Prostate gland (tissue), 2 donors: ENCODE measurements around the gene CPS1. TPM values are rescaled to one million over a fixed set of nuclear protein-coding genes. Genes with fewer than 3 reads are reported as not detected.

Experiments used
- DNase-seq: peaks from one replicate; pipeline ENCODE4 v3.0.0-alpha.2; 2019; ENCODE audit warnings: low spot score
- H3K27ac ChIP-seq, 2 donors: fragments of 200-600 bp; sonication (generic); 2 replicates each; pipeline ENCODE4 v1.5.1; 2017 to 2019
- H3K27me3 ChIP-seq: fragments of 200-600 bp; sonication (generic); replicated peaks from 2 replicates; pipeline ENCODE4 v1.5.1; 2019; ENCODE audit not compliant: insufficient read depth
- H3K36me3 ChIP-seq, 2 donors: fragments of 200-600 bp; sonication (generic); 1 replicate in 1 of 2; 2 replicates in 1 of 2; pipeline versions ENCODE4 v1.5.1 to v1.8.1; 2017 to 2019
- H3K4me1 ChIP-seq: fragments of 200-600 bp; sonication (generic); replicated peaks from 2 replicates; pipeline ENCODE4 v1.5.1; 2019
- H3K4me3 ChIP-seq, 2 donors: fragments of 200-600 bp; sonication (generic); 2 replicates each; pipeline ENCODE4 v1.5.1; 2017 to 2019
- H3K9me3 ChIP-seq: fragments of 200-600 bp; sonication (generic); 2 replicates; pipeline ENCODE4 v1.5.1; 2017
- POLR2A ChIP-seq: fragments of 450-650 bp; IDR thresholded peaks from one replicate; pipeline ENCODE4 v1.6.1; 2016; ENCODE audit warnings: antibody characterized with exemption, mild to moderate bottlenecking
- POLR2AphosphoS5 ChIP-seq: sonication (generic); formaldehyde crosslinking; IDR thresholded peaks from one replicate; pipeline ENCODE4 v1.6.1; 2017; ENCODE audit warnings: antibody characterized with exemption
- WGBS: methylation state at CpG from one replicate; pipeline ENCODE4 v1.1.5; 2018; 5-methylcytosine and 5-hydroxymethylcytosine counted together
- intact Hi-C: fragments of 100-400 bp; cut with DNase I; formaldehyde crosslinking; loops from one replicate; pipeline ENCODE4 v1.14.2; 2022
- total RNA-seq, 2 donors: library from RNA; depleted of rRNA; stranded (reverse); fragments of >200 nt; gene quantifications; one replicate each; pipeline ENCODE4 v1.1.0, GENCODE V29; 2016
- TF ChIP-seq, protein P1 (sequence below), 4 experiments: fragments of 200-600 bp in 2 of 4; fragments of 450-650 bp in 2 of 4; sonication (generic) in 2 of 4; IDR thresholded peaks; 1 replicate in 3 of 4; 2 replicates in 1 of 4; pipeline ENCODE4 v1.5.1; 2016 to 2019; ENCODE audit warnings: antibody characterized with exemption in 4 of 4, mild to moderate bottlenecking in 2 of 4, moderate library complexity in 2 of 4

The CPS1 gene
- total RNA-seq, 2 donors from 2014 or later = 0.68 to 15.8 TPM

DNA sequence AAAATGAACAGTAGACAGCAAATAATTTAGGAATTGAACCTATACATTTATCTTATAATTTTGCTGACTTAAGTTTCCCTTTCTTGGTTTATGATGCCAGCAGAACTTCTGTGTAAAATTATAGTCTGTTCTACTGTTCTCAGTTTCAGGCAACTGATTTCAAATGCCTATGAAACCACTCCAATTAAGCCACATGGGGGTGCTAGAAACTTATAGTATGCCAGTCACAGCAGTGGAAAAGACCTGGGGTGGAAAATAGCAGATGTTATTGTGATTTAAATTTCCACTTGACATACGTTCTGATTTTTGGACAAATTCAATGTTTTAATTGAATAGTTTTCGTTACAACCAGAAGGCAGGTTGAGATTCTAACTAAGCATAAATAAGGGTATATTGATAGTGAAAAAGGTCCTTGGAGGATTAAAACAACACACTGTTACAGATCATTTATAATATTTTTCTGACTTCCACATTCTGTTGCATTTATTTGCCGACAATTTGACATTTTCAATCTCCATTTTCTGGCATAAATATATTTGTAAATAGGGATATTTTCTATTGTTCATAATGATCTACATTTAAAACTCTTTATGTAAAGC, 61.4 kb downstream of the CPS1 start:
- H3K36me3 ChIP-seq = no peaks in the 10 kb centered on the region
- H3K9me3 ChIP-seq = no peaks in the 10 kb centered on the region
- intact Hi-C loops = no loop called here
- H3K4me1 ChIP-seq = no peaks in the 10 kb centered on the region
- H3K27ac ChIP-seq = no peak overlapping the region
- DNase-seq = no peak
- 24% methylated on average over 3 of the region's 3 CpGs for WGBS
- no peaks in the 10 kb centered on the region for H3K27me3 ChIP-seq
- H3K4me3 ChIP-seq = no peak overlapping the region
- TF ChIP-seq, protein P1, sequence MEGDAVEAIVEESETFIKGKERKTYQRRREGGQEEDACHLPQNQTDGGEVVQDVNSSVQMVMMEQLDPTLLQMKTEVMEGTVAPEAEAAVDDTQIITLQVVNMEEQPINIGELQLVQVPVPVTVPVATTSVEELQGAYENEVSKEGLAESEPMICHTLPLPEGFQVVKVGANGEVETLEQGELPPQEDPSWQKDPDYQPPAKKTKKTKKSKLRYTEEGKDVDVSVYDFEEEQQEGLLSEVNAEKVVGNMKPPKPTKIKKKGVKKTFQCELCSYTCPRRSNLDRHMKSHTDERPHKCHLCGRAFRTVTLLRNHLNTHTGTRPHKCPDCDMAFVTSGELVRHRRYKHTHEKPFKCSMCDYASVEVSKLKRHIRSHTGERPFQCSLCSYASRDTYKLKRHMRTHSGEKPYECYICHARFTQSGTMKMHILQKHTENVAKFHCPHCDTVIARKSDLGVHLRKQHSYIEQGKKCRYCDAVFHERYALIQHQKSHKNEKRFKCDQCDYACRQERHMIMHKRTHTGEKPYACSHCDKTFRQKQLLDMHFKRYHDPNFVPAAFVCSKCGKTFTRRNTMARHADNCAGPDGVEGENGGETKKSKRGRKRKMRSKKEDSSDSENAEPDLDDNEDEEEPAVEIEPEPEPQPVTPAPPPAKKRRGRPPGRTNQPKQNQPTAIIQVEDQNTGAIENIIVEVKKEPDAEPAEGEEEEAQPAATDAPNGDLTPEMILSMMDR (IDR thresholded peaks at IDR 0.05) = peak in 2 of 4 experiments; percentile 8 to 24
- TF ChIP-seq POLR2AphosphoS5 = no peak

DNA sequence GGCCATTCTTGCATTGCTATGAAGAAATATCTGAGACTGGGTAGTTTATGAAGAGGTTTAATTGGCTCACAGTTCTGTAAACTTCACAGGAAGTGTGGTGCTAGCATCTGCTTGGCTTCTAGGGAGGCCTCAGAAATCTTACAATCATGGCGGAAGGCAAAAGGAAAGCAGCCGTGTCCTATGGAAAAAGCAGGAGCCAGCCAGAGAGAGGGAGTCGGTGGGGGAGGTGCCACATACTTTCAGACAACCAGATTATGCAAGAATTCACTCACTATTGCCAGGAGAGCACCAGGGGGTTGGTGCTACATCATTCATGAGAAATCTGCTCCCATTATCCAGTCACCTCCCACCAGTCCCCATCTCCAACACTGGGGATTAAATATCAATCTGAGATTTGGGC, 64.1 kb downstream of the CPS1 start:
- H3K4me1 ChIP-seq = no peaks in the 10 kb centered on the region
- H3K9me3 ChIP-seq = no peaks in the 10 kb centered on the region
- WGBS = 67% methylated on average over 3 of the region's 3 CpGs
- no peak overlapping the region for H3K27ac ChIP-seq
- TF ChIP-seq POLR2A = no peak
- no peak for TF ChIP-seq POLR2AphosphoS5
- TF ChIP-seq, protein P1 (IDR thresholded peaks at IDR 0.05) = no peak
- intact Hi-C loops = no loop called here
- no peaks in the 10 kb centered on the region for H3K36me3 ChIP-seq
- no peaks in the 10 kb centered on the region for H3K27me3 ChIP-seq
- DNase-seq = no peak
- no peak overlapping the region for H3K4me3 ChIP-seq

DNA sequence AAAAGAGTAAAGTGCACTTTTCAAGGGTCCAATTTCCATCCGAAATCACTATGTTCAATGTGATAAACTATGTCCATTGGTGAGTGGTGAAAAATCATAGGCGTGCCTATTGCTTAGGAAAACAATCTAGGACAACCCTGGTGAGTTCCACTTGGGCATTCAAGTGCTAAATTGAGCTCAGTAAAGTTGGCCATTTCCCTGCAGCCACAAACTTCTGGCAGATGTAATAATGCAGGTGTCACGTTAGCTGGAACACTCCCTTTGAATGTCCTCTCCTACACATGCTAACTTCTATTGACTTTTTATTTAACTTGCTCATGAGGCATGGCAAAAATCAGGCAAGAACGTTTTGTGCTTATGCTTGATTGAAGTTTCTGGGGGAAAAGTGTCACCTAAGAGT, 67.1 kb downstream of the CPS1 start:
- no peak overlapping the region for H3K4me3 ChIP-seq
- no peaks in the 10 kb centered on the region for H3K27me3 ChIP-seq
- no peak for TF ChIP-seq POLR2A
- TF ChIP-seq, protein P1 (IDR thresholded peaks at IDR 0.05) = no peak
- no peak for TF ChIP-seq POLR2AphosphoS5
- H3K36me3 ChIP-seq = no peaks in the 10 kb centered on the region
- H3K27ac ChIP-seq = no peak overlapping the region
- WGBS = 48% methylated on average over 4 of the region's 4 CpGs
- H3K4me1 ChIP-seq = no peaks in the 10 kb centered on the region
- intact Hi-C loops = no loop called here
- no peaks in the 10 kb centered on the region for H3K9me3 ChIP-seq
- DNase-seq = no peak

DNA sequence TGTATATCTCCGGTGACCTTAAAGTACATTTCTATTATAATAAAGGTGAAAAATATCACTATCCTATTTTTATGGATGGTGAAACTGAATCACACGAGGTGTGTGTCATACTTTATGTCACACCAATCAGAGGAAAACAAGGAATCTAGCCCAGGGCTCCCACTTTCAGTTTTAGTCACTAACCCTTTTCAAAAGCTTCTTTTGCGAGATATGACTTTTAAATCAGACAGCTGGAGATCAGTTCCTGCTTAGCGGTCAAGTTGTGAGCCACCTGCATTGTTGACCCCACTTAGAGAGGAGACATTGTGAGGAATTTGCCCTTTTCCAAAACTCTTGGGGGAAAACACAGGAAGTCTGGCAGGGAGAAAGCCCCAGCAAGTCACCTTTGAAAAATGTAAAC, 70.5 kb downstream of the CPS1 start:
- WGBS = 64% methylated on average over 4 of the region's 4 CpGs
- intact Hi-C loops = no loop called here

More for the DNA sequence above, 70.5 kb downstream of the CPS1 start:
- Histone ChIP-seq H3K4me3 (no peak overlapping the region), H3K27ac (no peak overlapping the region), H3K27me3 (no peaks in the 10 kb centered on the region), H3K9me3 (no peaks in the 10 kb centered on the region), H3K36me3 (no peaks in the 10 kb centered on the region), H3K4me1 (no peaks in the 10 kb centered on the region)
- TF ChIP-seq, protein P1 (IDR thresholded peaks at IDR 0.05) = no peak
- TF ChIP-seq POLR2AphosphoS5 = no peak
- TF ChIP-seq POLR2A = no peak
- DNase-seq = no peak
